ENCODE results near the gene TEAD1. TPM values are rescaled to one million over a fixed set of nuclear protein-coding genes. Genes with fewer than 3 reads are reported as not detected.

Gene TEAD1
- total and polyA plus RNA-seq, 4 donors: 9.1 to 38.4 (median 10.7) TPM

GRCh38 chr11:12909879-12910278 lies 235.7 kb downstream of the TEAD1 start:
- DNase-seq (ENCODE audit: low spot score): no peak
- TF ChIP-seq SP1 (IDR thresholded peaks at IDR 0.05) (no peak), ZBTB33 (IDR thresholded peaks at IDR 0.05) (no peak), JUND (IDR thresholded peaks at IDR 0.05) (no peak), HNF4A (conservative IDR thresholded peaks at IDR 0.05) (no peak), NR2F2 (IDR thresholded peaks at IDR 0.05) (no peak), HNF4G (IDR thresholded peaks at IDR 0.05) (no peak), RXRA (IDR thresholded peaks at IDR 0.05) (no peak)
- H3K4me1 ChIP-seq (ENCODE audit: control insufficient read depth in 4 of 4, insufficient read depth in 4 of 4, low read length in 3 of 4): no peaks in the 10 kb centered on the region
- no peaks in the 10 kb centered on the region for H3K9me3 ChIP-seq (ENCODE audit: control insufficient read depth in 4 of 4, low read length in 3 of 4)
- no peak overlapping the region for H3K27ac ChIP-seq (ENCODE audit: low read depth in 1 of 2, low read length in 2 of 2)
- WGBS: 92% methylated on average over 2 of the region's 2 CpGs
- H3K36me3 ChIP-seq (ENCODE audit: control insufficient read depth in 4 of 4, insufficient read depth in 3 of 4, low read depth in 1 of 4, low read length in 3 of 4): peaks cover 0 to 7% (median 3%) of the 10 kb centered on the region in 4 donors
- no peak overlapping the region for H3K4me3 ChIP-seq (ENCODE audit: low read depth in 1 of 3, low read length in 3 of 3)
- H3K9ac ChIP-seq (ENCODE audit: low read depth in 1 of 2, low read length in 2 of 2): no peak overlapping the region
- no peaks in the 10 kb centered on the region for H3K27me3 ChIP-seq (ENCODE audit: control insufficient read depth in 4 of 4, insufficient read depth in 4 of 4, low read length in 3 of 4)

GRCh38 chr11:12914400-12914912 lies 240.2 kb downstream of the TEAD1 start:
- no peak overlapping the region for H3K27ac ChIP-seq (ENCODE audit: low read depth in 1 of 2, low read length in 2 of 2)
- peaks cover 0 to 6% (median 2%) of the 10 kb centered on the region in 4 donors for H3K36me3 ChIP-seq (ENCODE audit: control insufficient read depth in 4 of 4, insufficient read depth in 3 of 4, low read depth in 1 of 4, low read length in 3 of 4)
- no peaks in the 10 kb centered on the region for H3K4me1 ChIP-seq (ENCODE audit: control insufficient read depth in 4 of 4, insufficient read depth in 4 of 4, low read length in 3 of 4)
- 80% methylated on average over 11 of the region's 11 CpGs for WGBS
- H3K27me3 ChIP-seq (ENCODE audit: control insufficient read depth in 4 of 4, insufficient read depth in 4 of 4, low read length in 3 of 4): no peaks in the 10 kb centered on the region
- TF ChIP-seq REST (IDR thresholded peaks at IDR 0.05): no peak
- TF ChIP-seq RAD21 (IDR thresholded peaks at IDR 0.05): peak in 1 of 2 donors; percentile 45
- no peak for TF ChIP-seq TAF1 (conservative IDR thresholded peaks at IDR 0.05)
- no peak overlapping the region for H3K9ac ChIP-seq (ENCODE audit: low read depth in 1 of 2, low read length in 2 of 2)
- no peaks in the 10 kb centered on the region for H3K9me3 ChIP-seq (ENCODE audit: control insufficient read depth in 4 of 4, low read length in 3 of 4)
- no peak overlapping the region for H3K4me3 ChIP-seq (ENCODE audit: low read depth in 1 of 3, low read length in 3 of 3)
- no peak for DNase-seq (ENCODE audit: low spot score)

GRCh38 chr11:12915093-12915492 lies 240.9 kb downstream of the TEAD1 start:
- Histone ChIP-seq H3K27ac (ENCODE audit: low read depth in 1 of 2, low read length in 2 of 2) (no peak overlapping the region), H3K4me1 (ENCODE audit: control insufficient read depth in 4 of 4, insufficient read depth in 4 of 4, low read length in 3 of 4) (no peaks in the 10 kb centered on the region), H3K36me3 (ENCODE audit: control insufficient read depth in 4 of 4, insufficient read depth in 3 of 4, low read depth in 1 of 4, low read length in 3 of 4) (peaks cover 0 to 3% (median 2%) of the 10 kb centered on the region in 4 donors), H3K9me3 (ENCODE audit: control insufficient read depth in 4 of 4, low read length in 3 of 4) (no peaks in the 10 kb centered on the region), H3K27me3 (ENCODE audit: control insufficient read depth in 4 of 4, insufficient read depth in 4 of 4, low read length in 3 of 4) (no peaks in the 10 kb centered on the region), H3K4me3 (ENCODE audit: low read depth in 1 of 3, low read length in 3 of 3) (no peak overlapping the region), H3K9ac (ENCODE audit: low read depth in 1 of 2, low read length in 2 of 2) (no peak overlapping the region)
- no peak for DNase-seq (ENCODE audit: low spot score)
- 97% methylated on average over 7 of the region's 7 CpGs for WGBS
- TF ChIP-seq RXRA (IDR thresholded peaks at IDR 0.05) (no peak), SP1 (IDR thresholded peaks at IDR 0.05) (no peak), EGR1 (IDR thresholded peaks at IDR 0.05; ENCODE audit: low read depth in 2 of 2) (no peak), REST (IDR thresholded peaks at IDR 0.05) (no peak), FOXA2 (IDR thresholded peaks at IDR 0.05) (no peak), RAD21 (IDR thresholded peaks at IDR 0.05) (no peak), CTCF (IDR thresholded peaks at IDR 0.05; ENCODE audit: low read depth, low read length, missing input control) (no peak), JUND (IDR thresholded peaks at IDR 0.05) (no peak), ZBTB33 (IDR thresholded peaks at IDR 0.05) (no peak), HNF4A (conservative IDR thresholded peaks at IDR 0.05) (no peak), HNF4G (IDR thresholded peaks at IDR 0.05) (no peak), NR2F2 (IDR thresholded peaks at IDR 0.05) (no peak), TAF1 (conservative IDR thresholded peaks at IDR 0.05) (no peak)

Measured in liver (tissue), 9 donors.